Measurements from ENCODE around the gene SPHK1. TPM values are rescaled to one million over a fixed set of nuclear protein-coding genes. Genes with fewer than 3 reads are reported as not detected.

Gene SPHK1
- total RNA-seq, 1 donor from 2014 or later = 0.93 TPM

DNA sequence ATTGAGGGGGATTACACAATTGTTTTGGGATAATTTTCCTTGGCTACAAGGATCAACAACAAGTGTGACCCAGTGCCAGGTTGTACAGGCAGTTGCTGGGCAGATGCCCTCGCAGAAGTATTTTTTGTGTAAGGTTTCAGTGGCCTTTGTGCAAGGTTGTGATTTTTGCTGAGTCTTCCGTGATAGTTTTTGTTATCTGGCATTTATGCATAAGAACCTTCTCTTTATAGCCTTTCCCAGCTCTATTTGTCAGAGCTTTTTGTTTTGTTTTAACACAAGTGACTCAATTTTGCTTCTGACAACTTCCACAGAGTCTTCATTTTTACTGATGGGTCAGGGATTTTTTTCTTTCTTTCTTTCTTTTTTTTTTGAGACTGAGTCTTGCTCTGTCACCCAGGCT, 23.9 kb upstream of the SPHK1 start:
- ATAC-seq = no peak

DNA sequence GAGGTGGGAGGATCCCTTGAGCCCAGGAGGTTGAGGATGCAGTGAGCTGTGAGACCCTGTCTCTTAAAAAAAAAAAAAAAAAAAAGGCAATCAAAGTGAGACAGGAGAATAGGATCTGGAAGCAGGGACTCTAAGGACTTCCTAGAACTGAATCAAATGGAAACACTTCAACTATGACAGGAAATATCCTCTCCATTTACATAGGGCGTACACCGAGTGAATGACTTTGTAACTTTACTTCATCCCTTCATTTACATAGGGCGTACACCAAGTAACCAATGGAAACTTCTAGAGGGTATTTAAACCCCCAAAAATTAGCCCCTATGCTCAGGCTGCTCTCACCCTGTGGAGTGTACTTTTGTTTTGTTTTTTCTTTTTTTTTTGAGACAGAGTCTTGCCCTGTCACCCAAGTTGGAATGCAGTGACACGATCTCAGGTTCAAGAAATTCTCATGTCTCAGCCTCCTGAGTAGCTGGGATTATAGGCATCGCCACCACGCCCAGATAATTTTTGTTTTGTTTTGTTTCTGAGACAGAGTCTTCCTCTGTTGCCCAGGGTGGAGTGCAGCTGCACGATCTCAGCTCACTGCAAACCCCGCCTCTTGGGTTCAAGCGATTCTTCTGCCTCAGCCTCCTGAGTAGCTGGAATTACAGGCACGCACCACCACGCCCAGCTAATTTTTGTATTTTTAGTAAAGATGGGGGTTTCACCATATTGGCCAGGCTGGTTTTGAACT, 21.1 kb upstream of the SPHK1 start:
- no peak for DNase-seq (ENCODE audit: low spot score)
- ATAC-seq = no peak

More for the DNA sequence above, 23.9 kb upstream of the SPHK1 start:
- DNase-seq (ENCODE audit: low spot score) = no peak

DNA sequence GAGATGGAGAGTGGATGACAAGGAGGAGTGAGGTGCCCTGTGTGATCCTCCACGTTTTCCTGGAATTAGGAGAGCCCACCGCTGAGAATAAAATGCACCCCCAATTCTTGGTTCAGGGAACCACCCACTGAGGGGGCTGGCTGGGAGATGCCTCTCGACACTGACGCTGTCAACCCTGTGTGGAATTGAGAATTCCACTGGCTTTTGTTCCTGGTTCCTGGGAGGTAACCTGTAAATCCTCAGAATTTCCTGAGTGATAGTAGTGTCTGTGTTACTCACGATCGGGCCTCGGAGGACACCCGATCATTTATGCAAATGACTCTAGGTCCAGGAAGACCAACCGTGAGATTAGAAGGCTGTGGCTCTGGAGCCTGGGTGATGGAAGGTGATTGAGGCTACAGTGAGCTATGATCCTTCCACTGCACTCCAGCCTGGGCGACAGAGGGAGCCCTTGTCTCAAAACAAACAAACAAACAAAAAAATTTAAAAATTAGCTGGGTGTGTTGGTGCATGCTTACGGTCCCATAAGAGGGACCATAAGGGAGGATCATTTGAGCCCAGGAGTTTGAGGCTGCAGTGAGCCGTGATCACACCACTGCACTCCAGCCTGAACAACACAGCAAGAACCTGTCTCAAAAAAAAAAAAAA, 19.0 kb upstream of the SPHK1 start:
- DNase-seq (ENCODE audit: low spot score) (no peak), ATAC-seq (peak; percentile 66)

DNA sequence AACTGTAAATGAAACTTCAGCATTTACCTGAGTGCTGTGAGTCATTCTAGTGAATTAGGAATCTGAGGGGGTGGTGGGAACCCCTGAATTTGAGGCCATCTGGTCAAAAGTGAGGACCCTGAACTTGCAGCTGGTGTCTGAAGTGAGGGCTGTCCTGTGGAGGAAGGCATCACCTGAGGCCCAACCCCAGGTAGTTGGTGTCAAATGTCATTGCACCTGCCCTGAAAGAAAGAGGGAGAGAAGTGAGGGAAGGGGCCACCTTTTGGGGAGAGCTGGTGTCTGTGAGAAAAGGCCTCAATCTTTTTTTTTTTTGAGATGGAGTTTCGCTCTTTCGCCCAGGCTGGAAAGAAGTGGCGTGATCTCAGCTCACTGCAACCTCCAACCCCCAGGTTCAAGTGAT, 18.2 kb upstream of the SPHK1 start:
- no peak for ATAC-seq
- DNase-seq (ENCODE audit: low spot score) = no peak

DNA sequence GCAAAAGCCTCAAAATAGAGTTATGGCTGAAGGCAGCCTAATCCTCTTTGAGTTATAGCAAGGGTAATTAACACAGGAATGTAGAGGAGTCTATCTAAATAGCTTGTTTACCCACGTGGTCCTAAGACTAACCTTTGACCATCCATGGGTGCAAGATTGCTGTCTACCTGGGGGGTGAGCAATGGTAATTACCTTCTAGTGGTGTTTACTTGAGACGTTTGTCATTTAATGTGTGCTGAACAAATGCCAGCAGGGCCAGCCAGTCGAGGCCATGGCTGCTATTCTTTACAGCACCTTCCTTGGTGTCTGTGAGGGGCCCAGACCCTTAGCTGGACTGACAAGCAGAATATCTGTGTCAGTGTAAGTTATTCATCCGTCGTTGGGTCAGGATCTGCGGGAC, 16.8 kb upstream of the SPHK1 start:
- DNase-seq (ENCODE audit: low spot score) = no peak
- no peak for ATAC-seq

DNA sequence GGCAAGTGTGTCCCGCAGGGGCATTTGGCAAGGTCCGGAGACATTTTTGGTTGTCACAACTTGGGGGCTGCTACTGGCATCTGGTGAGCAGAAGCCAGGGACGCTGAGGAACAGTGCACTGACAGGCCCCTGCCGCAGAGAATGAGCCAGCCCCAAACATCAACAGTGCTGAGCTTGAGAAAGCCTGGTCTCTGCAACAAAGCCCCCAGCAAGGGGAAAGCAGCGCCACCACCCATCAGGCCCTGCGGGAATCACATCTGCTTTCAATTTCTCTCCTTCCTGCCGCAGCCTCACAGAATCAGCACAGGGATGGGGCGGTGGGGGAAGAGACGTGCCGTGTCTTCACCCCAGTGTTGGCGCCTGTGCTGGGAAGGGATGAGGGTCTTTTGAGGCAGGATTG, 15.9 kb upstream of the SPHK1 start:
- DNase-seq (ENCODE audit: low spot score) = no peak
- ATAC-seq = no peak

DNA sequence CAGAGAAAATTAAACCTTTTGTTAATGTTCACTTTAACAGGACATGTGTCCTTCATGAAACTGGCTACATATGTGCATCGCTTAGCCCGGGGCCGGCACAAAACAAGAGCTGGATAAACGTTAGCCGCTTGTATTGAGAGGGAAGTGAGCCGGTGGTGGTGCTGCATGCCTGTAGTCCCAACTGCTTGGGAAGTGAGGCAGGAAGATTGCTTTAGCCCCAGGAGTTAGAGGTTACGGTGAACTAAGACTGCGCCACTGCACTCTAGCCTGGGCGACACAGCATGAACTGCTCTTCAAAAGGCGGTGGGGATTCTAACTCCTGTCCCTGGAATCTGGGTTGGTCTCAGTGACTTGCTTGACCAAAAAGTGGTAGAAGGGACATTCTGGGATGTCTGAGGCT, 15.0 kb upstream of the SPHK1 start:
- ATAC-seq (no peak), DNase-seq (ENCODE audit: low spot score) (no peak)

DNA sequence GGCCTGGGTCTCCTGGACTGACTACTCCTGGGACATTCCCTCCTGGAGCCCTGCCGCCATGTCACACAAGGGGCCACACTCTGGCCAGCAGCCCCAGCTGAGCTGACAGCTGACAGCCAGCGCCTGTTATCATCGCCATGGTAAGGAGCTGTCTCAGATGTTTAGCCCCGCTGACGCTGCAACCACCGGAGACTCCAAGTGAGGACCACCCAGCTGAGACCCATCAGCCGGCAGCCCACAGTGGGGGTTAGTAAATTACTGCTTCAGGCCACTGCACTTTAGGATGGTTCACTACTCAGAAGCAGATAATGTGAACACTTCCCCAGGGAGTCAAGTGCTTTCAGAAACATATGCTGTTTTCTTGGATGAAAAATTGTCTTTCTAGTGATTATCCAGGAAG, 14.6 kb upstream of the SPHK1 start:
- ATAC-seq (no peak), DNase-seq (ENCODE audit: low spot score) (no peak)

DNA sequence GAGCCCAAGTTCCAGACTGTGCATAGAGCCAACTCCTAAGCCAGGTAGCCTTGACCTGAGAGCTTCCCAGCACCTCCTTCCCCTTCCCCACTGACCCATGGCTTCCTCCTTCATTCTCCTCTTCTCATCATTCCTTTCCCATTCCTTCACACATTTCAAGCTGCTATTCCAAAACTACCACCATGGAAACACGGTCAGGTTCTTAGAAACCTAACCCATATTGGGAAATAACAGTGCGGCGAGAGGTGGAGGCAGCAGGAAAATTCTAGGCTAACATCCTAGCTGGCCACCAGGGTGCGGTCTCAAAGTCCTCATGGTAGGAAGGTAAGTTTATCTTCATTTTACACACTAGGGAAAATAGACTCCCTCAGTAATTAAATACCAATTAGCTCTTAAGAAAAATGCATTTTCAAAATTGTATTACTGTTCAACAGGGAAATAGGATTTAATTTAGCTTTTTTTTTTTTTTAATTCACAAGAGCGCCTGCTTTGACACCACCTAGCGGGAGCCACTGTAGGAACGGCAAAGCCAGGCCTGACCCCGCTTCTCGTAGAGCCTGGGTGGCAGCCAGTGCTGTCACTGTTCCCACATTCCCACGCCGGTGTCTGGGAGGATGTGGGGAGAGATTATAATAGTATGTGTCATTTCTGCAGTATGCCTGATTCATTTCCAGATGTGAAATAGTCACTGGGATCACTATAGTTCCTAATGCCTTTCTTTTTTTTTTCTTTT, 14.0 kb upstream of the SPHK1 start:
- ATAC-seq = peak; percentile 91
- DNase-seq (ENCODE audit: low spot score) = peak; percentile 63

DNA sequence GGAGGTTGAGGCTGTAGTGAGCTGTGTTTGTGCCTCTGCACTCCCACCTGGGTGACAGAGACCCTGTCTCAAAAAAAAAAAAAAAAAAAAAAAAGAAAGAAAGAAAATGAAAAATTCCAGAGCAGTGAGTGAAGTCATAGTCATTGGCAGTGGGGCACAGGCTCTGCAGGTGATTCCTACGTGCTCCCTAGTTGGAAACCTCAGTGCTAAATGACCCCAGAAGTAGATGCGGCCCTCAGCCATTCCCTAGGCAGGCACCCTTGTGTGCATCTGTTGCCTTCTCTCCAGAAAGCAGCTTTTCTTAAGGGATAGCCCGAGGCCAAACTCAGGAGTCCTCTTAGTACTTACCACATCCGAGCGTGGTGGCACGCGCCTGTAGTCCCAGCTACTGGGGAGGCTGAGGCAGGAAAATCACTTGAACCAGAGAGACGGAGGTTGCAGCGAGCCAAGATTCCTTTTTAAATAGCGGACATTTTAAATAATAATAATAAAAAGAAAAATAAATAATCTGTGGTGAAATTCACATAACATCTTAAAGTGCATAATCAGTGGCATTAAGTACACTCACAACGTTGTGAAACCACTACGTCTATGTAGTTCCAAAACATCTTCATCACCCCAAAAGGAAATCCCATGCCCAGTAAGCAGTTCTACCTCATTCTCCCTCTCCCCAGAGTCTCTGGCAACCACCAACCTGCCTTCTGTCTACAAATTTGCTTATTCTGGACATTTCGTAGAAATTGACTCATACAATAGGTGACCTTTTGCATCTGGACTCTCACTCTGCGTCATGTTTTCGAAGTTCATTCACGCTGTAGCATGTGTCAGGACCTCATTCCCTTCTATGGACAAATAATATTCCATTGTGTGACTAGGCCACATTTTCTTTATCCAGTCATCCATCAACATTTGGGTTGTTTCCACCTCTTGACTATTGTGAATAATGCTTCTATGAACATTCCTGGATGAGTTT, 12.5 kb upstream of the SPHK1 start:
- no peak for ATAC-seq
- no peak for DNase-seq (ENCODE audit: low spot score)

DNA sequence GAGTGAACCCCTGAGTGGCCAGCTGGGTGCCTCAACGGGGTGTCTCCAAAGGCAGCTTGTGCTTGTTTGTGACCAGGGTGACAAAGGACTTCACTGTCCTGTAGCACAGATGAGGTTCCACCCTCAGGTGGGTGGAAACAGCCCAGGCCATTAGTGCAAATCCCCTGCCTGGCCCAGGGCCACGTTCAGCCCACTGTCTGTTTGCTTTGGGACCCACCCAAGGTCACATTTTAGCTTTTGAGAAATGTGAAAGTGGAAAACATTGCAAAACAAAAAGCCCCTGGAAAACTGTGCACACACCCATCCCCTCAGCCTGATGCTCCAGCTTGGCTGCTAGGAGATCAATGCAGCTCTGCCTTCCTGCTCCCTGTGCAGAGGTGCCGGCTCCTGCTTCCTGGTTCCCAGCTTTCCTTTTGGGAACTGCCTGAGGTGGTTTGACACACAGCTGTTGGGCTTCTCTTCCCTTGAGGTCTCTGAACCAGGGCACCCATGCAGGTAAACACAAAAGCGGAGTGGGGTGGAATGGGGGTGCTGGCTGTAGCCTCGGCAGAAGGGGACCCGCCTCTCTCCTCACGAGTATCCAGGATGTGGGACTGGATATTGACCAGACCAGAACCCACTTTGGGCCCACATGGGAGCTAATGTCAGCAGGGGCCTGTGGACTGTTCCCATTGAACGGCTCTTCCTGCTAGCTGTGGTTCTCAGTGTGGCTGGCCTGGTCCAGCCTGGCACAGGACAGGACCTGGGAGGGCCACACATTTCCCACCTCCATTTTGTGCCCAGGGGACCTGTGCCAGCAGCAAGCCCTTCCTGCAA, 7.9 kb upstream of the SPHK1 start:
- no peak for DNase-seq (ENCODE audit: low spot score)
- ATAC-seq = no peak

DNA sequence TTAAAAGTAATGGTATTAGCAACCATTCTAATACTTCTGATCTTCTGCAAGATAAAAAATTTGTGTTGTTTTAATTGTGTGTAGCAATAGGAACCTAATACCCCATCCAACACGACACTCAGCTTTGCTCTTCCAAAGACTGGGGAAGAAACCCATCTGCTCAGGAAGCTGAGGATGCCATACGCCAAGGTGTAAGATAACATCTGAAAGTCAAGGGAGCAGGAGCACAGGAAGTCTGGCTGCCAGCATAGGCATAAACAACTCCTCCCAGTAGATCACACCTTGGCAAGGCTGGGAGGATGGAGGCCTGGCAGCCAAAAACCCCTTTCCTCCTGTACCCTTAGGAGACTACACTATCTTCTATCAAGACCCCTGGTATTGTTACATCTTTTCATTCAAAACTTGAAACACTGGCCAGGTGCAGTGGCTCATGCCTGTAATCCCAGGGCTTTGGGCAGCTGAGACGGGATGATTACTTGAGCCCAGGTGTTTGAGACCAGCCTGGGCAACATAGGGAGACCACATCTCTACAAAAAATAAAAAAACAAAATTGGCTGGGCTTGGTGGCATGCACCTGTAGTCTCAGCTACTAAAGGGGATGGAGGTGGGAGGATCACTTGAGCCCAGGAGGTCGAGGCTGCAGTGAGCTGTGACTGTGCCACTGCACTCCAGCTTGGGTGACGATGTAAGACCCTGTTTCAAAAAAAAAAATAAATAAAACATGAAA, 5.7 kb upstream of the SPHK1 start:
- no peak for ATAC-seq

DNA sequence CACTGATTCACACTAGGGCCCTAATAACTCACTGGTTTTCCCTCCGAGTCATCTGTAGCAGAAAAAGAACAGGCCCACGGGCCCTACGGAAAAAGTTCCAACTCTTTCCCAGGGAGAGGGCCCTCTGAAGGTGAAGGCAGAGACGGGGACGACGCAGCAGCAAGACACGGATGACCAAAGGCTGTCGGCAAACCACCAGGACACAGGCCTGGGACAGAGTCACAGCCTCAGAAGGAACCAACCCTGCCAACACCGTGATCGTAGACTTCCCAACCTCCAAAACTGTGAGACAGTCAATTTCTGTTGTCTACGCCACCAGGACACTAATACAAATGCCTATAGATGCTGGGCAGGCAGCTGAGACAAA, 5.2 kb upstream of the SPHK1 start:
- ATAC-seq (no peak), DNase-seq (ENCODE audit: low spot score) (no peak)

More for the DNA sequence above, 5.7 kb upstream of the SPHK1 start:
- DNase-seq (ENCODE audit: low spot score) = no peak

DNA sequence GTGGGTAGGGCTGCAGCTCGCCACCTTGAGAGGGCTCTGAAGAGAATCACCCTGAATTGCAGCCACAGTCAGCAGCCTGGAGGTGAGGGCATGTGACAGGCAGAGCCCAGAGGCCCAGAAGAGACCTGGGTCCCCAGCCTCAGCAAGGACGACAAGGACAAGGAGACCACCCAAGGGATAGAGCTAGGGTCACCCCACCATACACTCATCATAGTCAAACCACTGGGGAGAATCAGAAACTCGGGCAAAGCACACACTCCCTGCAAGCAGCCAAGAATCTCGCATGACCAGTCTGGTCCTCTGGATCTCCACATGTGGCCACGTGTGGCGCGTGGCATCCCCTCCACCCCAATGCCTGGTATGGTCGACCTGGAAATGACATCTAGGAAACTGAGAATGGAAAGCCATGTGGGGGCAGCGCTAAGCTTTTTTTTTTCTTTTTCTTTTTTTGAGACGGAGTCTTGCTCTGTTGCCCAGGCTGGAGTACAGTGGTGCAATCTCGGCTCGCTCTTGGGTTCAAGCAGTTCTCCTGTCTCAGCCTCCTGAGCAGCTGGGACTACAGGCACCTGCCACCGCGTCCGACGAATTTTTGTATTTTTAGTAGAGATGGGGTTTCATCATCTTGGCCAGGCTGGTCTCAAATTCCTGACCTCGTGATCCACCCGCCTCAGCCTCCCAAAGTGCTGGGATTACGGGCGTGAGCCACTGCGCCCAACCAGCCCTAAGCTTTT, 4.6 kb upstream of the SPHK1 start:
- no peak for DNase-seq (ENCODE audit: low spot score)
- ATAC-seq = no peak

DNA sequence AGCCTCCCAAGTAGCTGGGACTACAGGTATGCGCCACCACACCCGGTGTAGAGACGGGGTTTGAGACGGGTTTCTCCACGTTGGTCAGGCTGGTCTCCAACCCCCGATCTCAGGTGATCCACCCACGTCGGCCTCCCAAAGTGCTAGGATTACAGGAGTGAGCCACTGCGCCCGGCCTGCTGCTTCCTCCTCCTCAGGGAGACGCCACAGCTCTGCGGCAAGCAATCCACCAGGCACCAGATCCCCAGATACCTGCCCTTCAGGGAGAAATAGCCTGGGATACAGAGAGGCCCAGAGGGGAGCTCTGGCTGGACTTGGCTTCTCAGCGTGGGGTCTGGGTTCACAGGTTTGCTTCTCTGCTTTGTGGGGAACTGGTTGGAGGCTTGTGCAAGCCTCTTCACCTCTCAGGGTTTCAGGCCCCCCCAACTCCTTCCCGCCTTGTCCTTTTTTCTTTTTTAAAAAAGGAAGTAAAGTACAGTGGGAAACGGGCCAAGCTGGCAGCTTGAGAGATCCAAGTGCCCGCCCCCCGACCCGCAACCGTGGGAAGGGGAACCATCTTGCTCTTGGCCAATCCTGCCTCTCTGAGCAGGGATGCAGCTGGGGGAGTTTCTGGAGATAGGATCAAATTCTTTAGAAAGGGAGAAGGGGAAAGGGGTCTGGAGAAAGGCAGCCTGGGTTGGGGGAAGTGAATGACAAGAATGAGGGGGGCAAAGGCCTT, 2.6 kb upstream of the SPHK1 start:
- no peak for DNase-seq (ENCODE audit: low spot score)
- no peak for ATAC-seq

DNA sequence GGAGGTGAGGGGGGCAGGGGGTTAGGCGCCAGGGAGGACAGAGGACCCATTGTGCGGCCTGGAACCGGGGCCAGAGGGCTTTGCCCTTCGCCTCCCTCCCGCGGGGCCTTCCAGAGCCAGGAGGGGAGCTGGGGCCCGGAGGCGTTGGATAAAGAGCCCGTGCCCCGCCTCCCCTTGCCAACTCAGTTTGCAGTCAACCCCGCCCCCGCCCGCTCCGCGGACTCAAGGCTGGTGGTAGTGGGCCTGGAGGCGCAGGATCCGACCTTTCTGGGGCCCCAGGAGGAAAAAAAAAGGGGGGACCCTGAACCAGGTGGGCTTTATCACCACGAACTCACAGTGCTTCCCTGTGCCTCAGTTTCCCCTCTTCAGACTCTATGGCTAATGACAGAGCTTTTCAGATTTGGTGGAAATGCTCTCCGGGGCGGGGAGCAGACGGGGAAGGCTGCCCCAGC, 2.0 kb upstream of the SPHK1 start:
- ATAC-seq (no peak), DNase-seq (ENCODE audit: low spot score) (no peak)

DNA sequence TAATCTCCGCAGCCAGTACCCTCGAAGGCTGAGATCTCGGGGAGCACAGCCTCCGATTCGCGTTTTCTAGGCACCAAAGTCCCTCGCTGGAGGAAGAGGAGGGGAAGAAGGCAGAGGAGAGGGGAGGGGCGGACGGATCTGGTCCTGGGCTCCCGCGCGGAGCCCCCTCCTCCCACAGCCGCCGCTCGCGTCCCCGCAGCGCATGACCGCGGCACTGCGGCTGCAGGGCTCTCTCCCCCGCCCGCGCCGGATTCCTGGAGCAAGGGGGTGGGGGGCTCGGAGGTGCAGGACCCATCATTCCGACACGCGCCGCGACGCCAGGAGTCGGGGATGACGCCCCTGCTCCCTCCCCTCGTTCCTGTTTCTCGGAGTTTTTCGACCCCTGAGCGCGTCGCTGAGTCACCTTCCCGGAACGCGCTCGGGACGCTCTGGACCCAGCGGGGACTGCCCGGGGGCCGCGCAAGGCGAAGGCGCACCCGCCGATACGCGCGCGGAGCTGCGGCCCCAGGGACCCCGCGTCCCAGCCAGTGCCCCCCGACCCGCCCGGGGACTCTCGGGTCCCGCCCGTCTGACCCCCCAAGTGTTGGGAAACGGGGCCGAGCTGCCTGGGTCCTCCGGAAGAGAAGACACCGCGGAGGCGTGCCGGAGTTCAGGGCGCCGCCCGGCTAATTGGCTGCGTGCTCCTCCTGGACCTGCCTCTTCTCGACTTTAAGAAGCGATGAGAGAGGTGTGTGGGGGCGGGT, 1.4 kb upstream of the SPHK1 start:
- DNase-seq (ENCODE audit: low spot score) = no peak
- ATAC-seq = no peak

All from left lobe of liver (tissue), 2 donors.